HL-60 (cell line): ENCODE results near the gene CASD1.

Source experiments
- DNase-seq, 2 experiments: peaks; one replicate each; pipeline ENCODE4 v3.0.0-alpha.2; 2010 to 2020; ENCODE audit warnings: low read depth in 1 of 2, low spot score in 1 of 2
- H3K27ac ChIP-seq: fragments of 250-450 bp; sonication (Bioruptor Pico); replicated peaks from 2 replicates; pipeline ENCODE4 v1.5.1; 2020; ENCODE audit warnings: mild to moderate bottlenecking, moderate library complexity
- H3K27me3 ChIP-seq: fragments of 250-450 bp; sonication (Bioruptor Pico); 2 replicates; pipeline ENCODE4 v1.5.1; 2021; ENCODE audit warnings: mild to moderate bottlenecking, moderate library complexity; ENCODE audit not compliant: insufficient read depth, poor library complexity, severe bottlenecking
- H3K4me3 ChIP-seq: replicated peaks from 2 replicates; pipeline ENCODE4 v1.5.1; 2011; ENCODE audit warnings: mild to moderate bottlenecking, control low read depth, low read length; ENCODE audit not compliant: insufficient read depth
- GABPA ChIP-seq: IDR thresholded peaks from 2 replicates; pipeline ENCODE4 v1.6.1; 2012; ENCODE audit warnings: low read depth
- POLR2AphosphoS5 ChIP-seq: IDR thresholded peaks from 2 replicates; pipeline ENCODE4 v1.6.1; 2012; ENCODE audit warnings: low read depth
- REST ChIP-seq: IDR thresholded peaks from 2 replicates; pipeline ENCODE4 v1.6.1; 2012; ENCODE audit warnings: low read depth; ENCODE audit not compliant: insufficient replicate concordance
- SPI1 ChIP-seq: IDR thresholded peaks from 2 replicates; pipeline ENCODE4 v1.6.1; 2012; ENCODE audit warnings: low read depth, mild to moderate bottlenecking, borderline replicate concordance
- long read RNA-seq: library from polyadenylated mRNA; unstranded; transcript quantifications from one replicate; pipeline ENCODE4 v2.0.0, GENCODE V29; 2020
- TF ChIP-seq, protein P1 (sequence below): IDR thresholded peaks from one replicate; pipeline ENCODE4 v1.5.1; 2011; ENCODE audit warnings: low read length, control low read depth, inconsistent platforms; ENCODE audit not compliant: insufficient read depth

The CASD1 gene
- long read RNA-seq, partial matches to known transcripts, result 3 of 6 reads
- long read RNA-seq, other reads (novel, unspliced or antisense), result 3 of 6 reads

- H3K27ac ChIP-seq, result peak within 1 kb of the TSS; percentile 84
Observed at GRCh38 chr7:94509264-94509886, at the start of gene CASD1. Gene CASD1 (plus strand): TSS chr7:94509809. CDS start chr7:94510085, 276 bp downstream.

GRCh38 chr7:94466516-94466915, 43.1 kb upstream of the CASD1 start:
- H3K27me3 ChIP-seq, result no peaks in the 10 kb centered on the region

More at GRCh38 chr7:94509264-94509886, at the start of gene CASD1:
- Histone ChIP-seq H3K4me3 (peak within 1 kb of the TSS; percentile 80), H3K27me3 (no peaks in the 10 kb centered on the region)
- peak; percentile 8 to 56 for DNase-seq
- no peak for TF ChIP-seq SPI1
- no peak for TF ChIP-seq REST
- TF ChIP-seq, protein P1, sequence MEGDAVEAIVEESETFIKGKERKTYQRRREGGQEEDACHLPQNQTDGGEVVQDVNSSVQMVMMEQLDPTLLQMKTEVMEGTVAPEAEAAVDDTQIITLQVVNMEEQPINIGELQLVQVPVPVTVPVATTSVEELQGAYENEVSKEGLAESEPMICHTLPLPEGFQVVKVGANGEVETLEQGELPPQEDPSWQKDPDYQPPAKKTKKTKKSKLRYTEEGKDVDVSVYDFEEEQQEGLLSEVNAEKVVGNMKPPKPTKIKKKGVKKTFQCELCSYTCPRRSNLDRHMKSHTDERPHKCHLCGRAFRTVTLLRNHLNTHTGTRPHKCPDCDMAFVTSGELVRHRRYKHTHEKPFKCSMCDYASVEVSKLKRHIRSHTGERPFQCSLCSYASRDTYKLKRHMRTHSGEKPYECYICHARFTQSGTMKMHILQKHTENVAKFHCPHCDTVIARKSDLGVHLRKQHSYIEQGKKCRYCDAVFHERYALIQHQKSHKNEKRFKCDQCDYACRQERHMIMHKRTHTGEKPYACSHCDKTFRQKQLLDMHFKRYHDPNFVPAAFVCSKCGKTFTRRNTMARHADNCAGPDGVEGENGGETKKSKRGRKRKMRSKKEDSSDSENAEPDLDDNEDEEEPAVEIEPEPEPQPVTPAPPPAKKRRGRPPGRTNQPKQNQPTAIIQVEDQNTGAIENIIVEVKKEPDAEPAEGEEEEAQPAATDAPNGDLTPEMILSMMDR, result no peak
- no peak for TF ChIP-seq POLR2AphosphoS5
- TF ChIP-seq GABPA, result no peak

GRCh38 chr7:94471604-94472003, 38.0 kb upstream of the CASD1 start:
- no peak overlapping the region for H3K4me3 ChIP-seq
- H3K27ac ChIP-seq, result no peak overlapping the region
- no peaks in the 10 kb centered on the region for H3K27me3 ChIP-seq
- TF ChIP-seq POLR2AphosphoS5, result no peak
- TF ChIP-seq, protein P1, result no peak
- TF ChIP-seq GABPA, result no peak
- no peak for TF ChIP-seq SPI1
- no peak for TF ChIP-seq REST
- DNase-seq, result no peak

More at GRCh38 chr7:94466516-94466915, 43.1 kb upstream of the CASD1 start:
- no peak overlapping the region for H3K4me3 ChIP-seq
- no peak for DNase-seq
- TF ChIP-seq, protein P1, result no peak
- TF ChIP-seq GABPA, result no peak
- H3K27ac ChIP-seq, result no peak overlapping the region

- Histone ChIP-seq H3K27ac (no peak overlapping the region), H3K27me3 (no peaks in the 10 kb centered on the region), H3K4me3 (no peak overlapping the region)
- TF ChIP-seq GABPA, result no peak
- TF ChIP-seq REST, result no peak
- TF ChIP-seq, protein P1, result no peak
- no peak for TF ChIP-seq SPI1
- no peak for DNase-seq
Observed at GRCh38 chr7:94472608-94473007, 37.0 kb upstream of the CASD1 start.
